ENCODE data around the gene OR10D3. TPM values are rescaled to one million over a fixed set of nuclear protein-coding genes. Genes with fewer than 3 reads are reported as not detected.

Gene OR10D3
- not detected in 2 replicates for total RNA-seq

- FAIRE-seq (no peak), DNase-seq (ENCODE audit: low read depth) (no peak)
- Histone ChIP-seq H3K36me3 (ENCODE audit: control insufficient read depth, insufficient read depth, low read length) (no peaks in the 10 kb centered on the region), H3K4me3 (ENCODE audit: low read depth, low read length) (no peak within 1 kb of the TSS), H3K27me3 (ENCODE audit: control insufficient read depth, insufficient read depth, low read length) (no peaks in the 10 kb centered on the region)
- no peak for TF ChIP-seq CTCF (IDR thresholded peaks at IDR 0.05; ENCODE audit: insufficient read depth, low read length, severe bottlenecking)
Measured at GRCh38 chr11:124183068-124183467, at the start of gene OR10D3. Gene OR10D3, plus strand, starts transcription at chr11:124183345. Its CDS starts 1,925 bp downstream, at chr11:124185270.

- no peak for TF ChIP-seq CTCF (IDR thresholded peaks at IDR 0.05; ENCODE audit: insufficient read depth, low read length, severe bottlenecking)
- Histone ChIP-seq H3K4me3 (ENCODE audit: low read depth, low read length) (no peak overlapping the region), H3K36me3 (ENCODE audit: control insufficient read depth, insufficient read depth, low read length) (peaks cover 2% of the 10 kb centered on the region), H3K27me3 (ENCODE audit: control insufficient read depth, insufficient read depth, low read length) (no peaks in the 10 kb centered on the region)
- DNase-seq (ENCODE audit: low read depth) (no peak), FAIRE-seq (no peak)
Measured at GRCh38 chr11:124143034-124143433, 40.1 kb upstream of the OR10D3 start.

- DNase-seq (ENCODE audit: low read depth) = no peak
- no peak for TF ChIP-seq CTCF (IDR thresholded peaks at IDR 0.05; ENCODE audit: insufficient read depth, low read length, severe bottlenecking)
- no peak overlapping the region for H3K4me3 ChIP-seq (ENCODE audit: low read depth, low read length)
- no peaks in the 10 kb centered on the region for H3K27me3 ChIP-seq (ENCODE audit: control insufficient read depth, insufficient read depth, low read length)
- no peak for FAIRE-seq
- H3K36me3 ChIP-seq (ENCODE audit: control insufficient read depth, insufficient read depth, low read length) = peaks cover 2% of the 10 kb centered on the region
Measured at GRCh38 chr11:124147951-124148350, 35.2 kb upstream of the OR10D3 start.

- Histone ChIP-seq H3K36me3 (ENCODE audit: control insufficient read depth, insufficient read depth, low read length) (no peaks in the 10 kb centered on the region), H3K4me3 (ENCODE audit: low read depth, low read length) (no peak overlapping the region), H3K27me3 (ENCODE audit: control insufficient read depth, insufficient read depth, low read length) (no peaks in the 10 kb centered on the region)
- FAIRE-seq (no peak), DNase-seq (ENCODE audit: low read depth) (no peak)
- no peak for TF ChIP-seq CTCF (IDR thresholded peaks at IDR 0.05; ENCODE audit: insufficient read depth, low read length, severe bottlenecking)
Measured at GRCh38 chr11:124150684-124151083, 32.5 kb upstream of the OR10D3 start.

GRCh38 chr11:124152770-124153407, 30.3 kb upstream of the OR10D3 start:
- no peak overlapping the region for H3K4me3 ChIP-seq (ENCODE audit: low read depth, low read length)
- no peaks in the 10 kb centered on the region for H3K36me3 ChIP-seq (ENCODE audit: control insufficient read depth, insufficient read depth, low read length)
- FAIRE-seq (no peak), DNase-seq (ENCODE audit: low read depth) (no peak)
- TF ChIP-seq CTCF (IDR thresholded peaks at IDR 0.05; ENCODE audit: insufficient read depth, low read length, severe bottlenecking) = no peak
- no peaks in the 10 kb centered on the region for H3K27me3 ChIP-seq (ENCODE audit: control insufficient read depth, insufficient read depth, low read length)

GRCh38 chr11:124153821-124154220, 29.3 kb upstream of the OR10D3 start:
- FAIRE-seq (no peak), DNase-seq (ENCODE audit: low read depth) (no peak)
- H3K27me3 ChIP-seq (ENCODE audit: control insufficient read depth, insufficient read depth, low read length) = no peaks in the 10 kb centered on the region
- no peak overlapping the region for H3K4me3 ChIP-seq (ENCODE audit: low read depth, low read length)
- no peak for TF ChIP-seq CTCF (IDR thresholded peaks at IDR 0.05; ENCODE audit: insufficient read depth, low read length, severe bottlenecking)
- no peaks in the 10 kb centered on the region for H3K36me3 ChIP-seq (ENCODE audit: control insufficient read depth, insufficient read depth, low read length)

Measured in bronchial epithelial cell (primary cell).